Transverse colon (tissue), 4 donors: ENCODE results near the gene GAREM1. TPM values are rescaled to one million over a fixed set of nuclear protein-coding genes. Genes with fewer than 3 reads are reported as not detected.

Experiments
- DNase-seq: peaks from one replicate; pipeline ENCODE4 v3.0.0-alpha.2; 2019
- H3K27ac ChIP-seq, 4 donors: fragments of 200-600 bp; sonication (generic); 2 replicates each; pipeline ENCODE4 v1.5.1; 2016 to 2018; ENCODE audit warnings: inconsistent platforms in 4 of 4
- H3K27me3 ChIP-seq: fragments of 200-600 bp; sonication (generic); 2 replicates; pipeline ENCODE4 v1.5.1; 2017; ENCODE audit warnings: inconsistent platforms
- H3K36me3 ChIP-seq, 4 donors: fragments of 200-600 bp; sonication (generic); 2 replicates each; pipeline ENCODE4 v1.5.1; 2017 to 2019; ENCODE audit warnings: inconsistent platforms in 4 of 4
- H3K4me1 ChIP-seq, 4 donors: fragments of 200-600 bp; sonication (generic); 2 replicates each; pipeline ENCODE4 v1.5.1; 2017 to 2020; ENCODE audit warnings: inconsistent platforms in 4 of 4
- H3K4me3 ChIP-seq, 4 donors: fragments of 200-600 bp; sonication (generic); 1 replicate in 1 of 4; 2 replicates in 3 of 4; pipeline versions ENCODE4 v1.5.1 to v1.6.1; 2017 to 2019; ENCODE audit warnings: inconsistent platforms in 4 of 4
- H3K9me3 ChIP-seq, 2 donors: fragments of 200-600 bp; sonication (generic); 2 replicates each; pipeline ENCODE4 v1.5.1; 2017 to 2019; ENCODE audit warnings: inconsistent platforms in 2 of 2
- EP300 ChIP-seq: sonication (generic); formaldehyde crosslinking; IDR thresholded peaks from one replicate; pipeline ENCODE4 v1.6.1; 2017; ENCODE audit warnings: antibody characterized with exemption, low read depth
- POLR2A ChIP-seq: fragments of 450-650 bp; IDR thresholded peaks from one replicate; pipeline ENCODE4 v1.6.1; 2016; ENCODE audit warnings: antibody characterized with exemption, mild to moderate bottlenecking, moderate library complexity
- POLR2AphosphoS5 ChIP-seq, 3 donors: sonication (generic); formaldehyde crosslinking; IDR thresholded peaks; one replicate each; pipeline ENCODE4 v1.6.1; 2016; ENCODE audit warnings: antibody characterized with exemption in 3 of 3
- WGBS, 2 donors: methylation state at CpG; one replicate each; pipeline ENCODE4 v1.1.5; 2018; ENCODE audit warnings: low coverage in 1 of 2; 5-methylcytosine and 5-hydroxymethylcytosine counted together
- in situ Hi-C, 4 donors: fragments of 200-750 bp; cut with MboI; loops; one replicate each; pipeline versions ENCODE4 v1.15.0 to v1.15.1; 2017; ENCODE audit warnings: low sequenced_read_pairs in 3 of 4, low pct_ligation_motif_present in 1 of 4, low pct_unique_long_range_greater_than_20kb in 1 of 4
- intact Hi-C: fragments of 100-400 bp; cut with DNase I; formaldehyde crosslinking; loops from one replicate; pipeline ENCODE4 v1.15.1; 2023; ENCODE audit warnings: low total_unique reads
- total RNA-seq, 4 donors: library from RNA; depleted of rRNA; stranded (reverse); fragments of >200 nt; gene quantifications; one replicate each; pipeline ENCODE4 v1.1.0, GENCODE V29; 2016
- TF ChIP-seq, protein P1 (sequence below), 5 experiments: fragments of 200-600 bp in 3 of 5; fragments of 450-650 bp in 2 of 5; sonication (generic) in 3 of 5; IDR thresholded peaks; 1 replicate in 2 of 5; 2 replicates in 3 of 5; pipeline ENCODE4 v1.5.1; 2016 to 2017; ENCODE audit warnings: antibody characterized with exemption in 5 of 5, inconsistent platforms in 3 of 5, mild to moderate bottlenecking in 2 of 5, moderate library complexity in 1 of 5

GAREM1 gene
- total RNA-seq, 4 donors from 2014 or later = 7.9 to 47.6 (median 25.9) TPM

GRCh38 chr18:32258148-32258547 lies 212.5 kb downstream of the GAREM1 start:
- WGBS, 2 donors = 56 to 69% methylated on average over 2 of the region's 2 CpGs
- no peak for DNase-seq

DNA sequence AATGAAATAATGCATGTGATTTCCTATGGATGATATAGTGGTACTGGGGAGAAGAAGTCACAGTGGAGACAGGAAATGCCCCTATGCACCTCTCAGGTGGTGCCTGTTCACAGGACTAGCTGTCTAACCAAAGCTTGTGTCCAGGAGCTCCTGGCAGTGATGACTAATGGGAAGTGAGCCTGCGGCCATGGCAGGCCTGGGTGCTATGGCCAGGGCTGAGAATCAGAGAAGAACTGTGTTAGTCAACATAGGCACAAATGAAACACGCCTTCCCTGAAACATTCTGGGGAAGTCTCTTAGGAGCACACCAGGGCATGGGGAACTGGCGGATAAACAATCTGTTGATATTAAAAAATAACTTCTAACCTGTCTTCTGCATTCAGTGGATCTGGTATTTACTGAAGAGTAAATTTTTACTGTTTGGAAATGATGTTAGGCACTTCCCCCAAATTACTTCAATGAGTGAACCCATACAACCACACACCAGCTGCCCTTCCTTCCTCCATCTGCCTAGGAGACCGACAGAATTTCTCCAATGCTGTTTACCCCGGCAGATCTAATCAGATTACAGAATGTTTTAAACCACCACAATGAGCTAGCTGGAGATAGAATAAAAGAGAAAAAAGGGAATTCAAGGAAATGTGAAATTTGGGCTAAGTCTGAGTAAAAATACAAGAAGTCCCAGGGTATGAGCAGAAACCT lies 213.4 kb downstream of the GAREM1 start:
- DNase-seq = no peak
- Histone ChIP-seq H3K4me1 (peaks cover 0 to 23% (median 9%) of the 10 kb centered on the region in 4 donors), H3K9me3 (no peaks in the 10 kb centered on the region), H3K27me3 (no peaks in the 10 kb centered on the region), H3K4me3 (no peak overlapping the region), H3K27ac (no peak overlapping the region), H3K36me3 (no peaks in the 10 kb centered on the region)
- intact Hi-C loops = no loop called here
- WGBS, 2 donors = 70 to 73% methylated on average over 5 of the region's 5 CpGs
- TF ChIP-seq, protein P1, sequence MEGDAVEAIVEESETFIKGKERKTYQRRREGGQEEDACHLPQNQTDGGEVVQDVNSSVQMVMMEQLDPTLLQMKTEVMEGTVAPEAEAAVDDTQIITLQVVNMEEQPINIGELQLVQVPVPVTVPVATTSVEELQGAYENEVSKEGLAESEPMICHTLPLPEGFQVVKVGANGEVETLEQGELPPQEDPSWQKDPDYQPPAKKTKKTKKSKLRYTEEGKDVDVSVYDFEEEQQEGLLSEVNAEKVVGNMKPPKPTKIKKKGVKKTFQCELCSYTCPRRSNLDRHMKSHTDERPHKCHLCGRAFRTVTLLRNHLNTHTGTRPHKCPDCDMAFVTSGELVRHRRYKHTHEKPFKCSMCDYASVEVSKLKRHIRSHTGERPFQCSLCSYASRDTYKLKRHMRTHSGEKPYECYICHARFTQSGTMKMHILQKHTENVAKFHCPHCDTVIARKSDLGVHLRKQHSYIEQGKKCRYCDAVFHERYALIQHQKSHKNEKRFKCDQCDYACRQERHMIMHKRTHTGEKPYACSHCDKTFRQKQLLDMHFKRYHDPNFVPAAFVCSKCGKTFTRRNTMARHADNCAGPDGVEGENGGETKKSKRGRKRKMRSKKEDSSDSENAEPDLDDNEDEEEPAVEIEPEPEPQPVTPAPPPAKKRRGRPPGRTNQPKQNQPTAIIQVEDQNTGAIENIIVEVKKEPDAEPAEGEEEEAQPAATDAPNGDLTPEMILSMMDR (IDR thresholded peaks at IDR 0.05) = no peak
- TF ChIP-seq EP300 = no peak
- no peak for TF ChIP-seq POLR2AphosphoS5 (IDR thresholded peaks at IDR 0.05)
- TF ChIP-seq POLR2A = no peak
- in situ Hi-C loops = loop anchor here in 2 of 4 donors (10.0 to 25.0 kb wide), 2 partner anchors 92 to 305 kb away; no protein-coding TSS in a partner anchor

More at GRCh38 chr18:32258148-32258547, 212.5 kb downstream of the GAREM1 start:
- H3K9me3 ChIP-seq = no peaks in the 10 kb centered on the region
- intact Hi-C loops (no loop called here), in situ Hi-C loops (loop anchor here in 2 of 4 donors (10.0 to 25.0 kb wide), 2 partner anchors 93 to 304 kb away; no protein-coding TSS in a partner anchor)
- no peaks in the 10 kb centered on the region for H3K27me3 ChIP-seq
- no peaks in the 10 kb centered on the region for H3K36me3 ChIP-seq
- no peak for TF ChIP-seq POLR2AphosphoS5 (IDR thresholded peaks at IDR 0.05)
- TF ChIP-seq, protein P1 (IDR thresholded peaks at IDR 0.05) = no peak
- TF ChIP-seq EP300 = no peak
- TF ChIP-seq POLR2A = no peak
- H3K27ac ChIP-seq = peak overlapping the region in 2 of 4 donors; percentile 50 to 57
- H3K4me1 ChIP-seq = peaks cover 0 to 23% (median 9%) of the 10 kb centered on the region in 4 donors
- H3K4me3 ChIP-seq = no peak overlapping the region

GRCh38 chr18:32255570-32255969 lies 215.1 kb downstream of the GAREM1 start:
- in situ Hi-C loops = loop anchor here in 2 of 4 donors (10.0 to 25.0 kb wide), 2 partner anchors 91 to 307 kb away; no protein-coding TSS in a partner anchor
- intact Hi-C loops = no loop called here
- no peaks in the 10 kb centered on the region for H3K36me3 ChIP-seq
- no peak overlapping the region for H3K4me3 ChIP-seq
- WGBS, 2 donors = 67 to 92% methylated on average over 3 of the region's 3 CpGs
- no peak for DNase-seq
- H3K4me1 ChIP-seq = peaks cover 0 to 23% (median 9%) of the 10 kb centered on the region in 4 donors
- no peak overlapping the region for H3K27ac ChIP-seq
- H3K9me3 ChIP-seq = no peaks in the 10 kb centered on the region
- TF ChIP-seq POLR2A (no peak), POLR2AphosphoS5 (IDR thresholded peaks at IDR 0.05) (no peak), EP300 (no peak)
- TF ChIP-seq, protein P1 (IDR thresholded peaks at IDR 0.05) = no peak
- no peaks in the 10 kb centered on the region for H3K27me3 ChIP-seq

DNA sequence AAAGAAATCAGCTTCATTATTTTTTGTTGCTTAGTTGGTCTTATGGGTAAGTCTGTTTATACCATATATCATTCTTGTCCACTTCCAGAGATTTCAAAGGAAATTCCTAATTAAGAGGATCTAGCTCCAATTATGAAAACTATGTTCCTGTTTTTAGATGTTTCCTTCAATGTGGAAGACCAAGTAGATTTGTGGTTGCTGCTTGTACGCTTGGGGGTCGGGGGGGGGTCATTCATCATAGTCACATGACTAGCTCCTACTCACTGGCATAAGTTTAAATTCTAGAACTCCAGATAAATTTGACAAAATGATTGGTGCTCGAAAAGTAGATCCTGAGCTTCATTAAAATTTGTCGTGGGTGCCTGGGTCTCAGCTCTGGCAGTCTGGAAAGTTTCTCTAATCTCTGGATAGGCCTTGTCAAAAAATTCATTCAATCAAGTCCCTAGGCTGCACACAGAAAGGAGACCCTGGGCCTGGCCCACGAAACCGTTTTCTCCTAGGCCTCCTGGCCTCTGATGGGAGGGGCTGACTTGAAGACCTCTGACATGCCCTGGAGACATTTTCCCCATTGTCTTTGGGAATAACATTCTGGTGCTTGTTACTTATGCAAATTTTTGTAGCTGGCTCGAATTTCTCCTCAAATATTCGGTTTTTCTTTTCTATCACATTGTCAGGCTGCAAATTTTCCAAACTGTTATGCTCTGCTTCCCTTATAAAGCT lies 218.4 kb downstream of the GAREM1 start:
- in situ Hi-C loops (loop anchor here in 2 of 4 donors (10.0 to 25.0 kb wide), 2 partner anchors 88 to 310 kb away; no protein-coding TSS in a partner anchor), intact Hi-C loops (no loop called here)
- Histone ChIP-seq H3K4me1 (no peaks in the 10 kb centered on the region), H3K36me3 (no peaks in the 10 kb centered on the region), H3K9me3 (no peaks in the 10 kb centered on the region), H3K4me3 (no peak overlapping the region), H3K27me3 (no peaks in the 10 kb centered on the region), H3K27ac (no peak overlapping the region)
- TF ChIP-seq POLR2AphosphoS5 (IDR thresholded peaks at IDR 0.05) = no peak
- no peak for TF ChIP-seq EP300
- no peak for TF ChIP-seq POLR2A
- TF ChIP-seq, protein P1 (IDR thresholded peaks at IDR 0.05) = no peak
- no peak for DNase-seq
- WGBS, 2 donors = 74 to 79% methylated on average over 8 of the region's 8 CpGs
